GM19324 (cell line): ENCODE data around the gene TNIK.
"Not testable (repeated sequence)": the region's sequence is repeated elsewhere in the genome, so short reads cannot be mapped to it uniquely, and the experiment has no call there.

Experiments
- ATAC-seq: cut with Tn5 transposase; IDR thresholded peaks from one replicate; pipeline ENCODE4 v1.9.1; 2021; ENCODE audit warnings: mild to moderate bottlenecking, moderate library complexity; ENCODE audit not compliant: unreplicated experiment, low FRiP score

TNIK gene

DNA sequence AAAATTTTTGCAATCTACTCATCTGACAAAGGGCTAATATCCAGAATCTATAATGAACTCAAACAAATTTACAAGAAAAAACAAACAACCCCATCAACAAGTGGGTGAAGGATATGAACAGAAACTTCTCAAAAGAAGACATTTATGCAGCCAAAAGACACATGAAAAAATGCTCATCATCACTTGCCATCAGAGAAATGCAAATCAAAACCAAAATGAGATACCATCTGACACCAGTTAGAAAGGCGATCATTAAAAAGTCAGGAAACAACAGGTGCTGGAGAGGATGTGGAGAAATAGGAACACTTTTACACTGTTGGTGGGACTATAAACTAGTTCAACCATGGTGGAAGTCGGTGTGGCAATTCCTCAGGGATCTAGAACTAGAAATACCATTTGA lies 36.1 kb downstream of the TNIK start:
- ATAC-seq: not testable (repeated sequence)

GRCh38 chr3:171422855-171423254 lies 37.4 kb downstream of the TNIK start:
- not testable (repeated sequence) for ATAC-seq

- ATAC-seq: no peak
Observed at GRCh38 chr3:171420667-171421066, 39.5 kb downstream of the TNIK start.

GRCh38 chr3:171419457-171419856 lies 40.7 kb downstream of the TNIK start:
- no peak for ATAC-seq

DNA sequence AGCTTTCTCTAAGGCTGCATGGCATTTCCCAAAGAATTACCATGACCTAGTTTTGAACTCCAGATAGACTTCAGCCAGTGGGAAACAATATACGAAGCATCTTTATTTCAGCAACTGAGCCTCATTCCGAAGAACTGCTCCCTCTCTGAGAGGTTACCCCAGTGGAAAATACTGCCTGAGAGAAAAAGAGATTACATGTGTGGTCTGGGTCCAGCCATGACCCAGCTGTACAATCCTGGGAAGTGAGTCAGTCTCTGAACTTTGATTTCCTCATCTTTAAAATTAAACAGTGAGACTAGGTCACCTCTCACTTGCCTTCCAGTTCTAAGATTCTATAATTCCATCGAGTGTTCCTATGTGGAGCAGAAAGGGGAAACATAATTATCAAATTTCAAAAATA lies 42.4 kb downstream of the TNIK start:
- ATAC-seq: no peak

DNA sequence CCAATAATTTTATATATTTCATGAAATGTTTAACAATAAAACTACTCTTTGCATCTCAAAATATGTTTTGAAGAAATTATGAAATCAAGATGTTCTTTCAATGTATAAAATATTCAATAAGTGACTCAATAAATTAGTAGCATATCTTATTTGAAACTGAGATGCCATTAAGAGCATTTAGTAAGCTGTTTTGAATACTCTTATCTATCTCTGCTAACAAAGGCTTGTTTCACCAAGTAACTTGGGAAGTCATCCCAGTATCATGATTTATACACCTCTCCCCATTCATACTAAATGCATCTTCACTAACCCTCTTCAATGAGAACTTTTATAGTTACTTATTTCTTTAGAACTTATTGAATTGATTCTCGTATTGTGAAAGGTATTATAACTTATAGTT lies 43.1 kb downstream of the TNIK start:
- ATAC-seq: no peak

GRCh38 chr3:171416666-171417065 lies 43.5 kb downstream of the TNIK start:
- no peak for ATAC-seq

- ATAC-seq: no peak
Observed at GRCh38 chr3:171416061-171416460, 44.1 kb downstream of the TNIK start.

DNA sequence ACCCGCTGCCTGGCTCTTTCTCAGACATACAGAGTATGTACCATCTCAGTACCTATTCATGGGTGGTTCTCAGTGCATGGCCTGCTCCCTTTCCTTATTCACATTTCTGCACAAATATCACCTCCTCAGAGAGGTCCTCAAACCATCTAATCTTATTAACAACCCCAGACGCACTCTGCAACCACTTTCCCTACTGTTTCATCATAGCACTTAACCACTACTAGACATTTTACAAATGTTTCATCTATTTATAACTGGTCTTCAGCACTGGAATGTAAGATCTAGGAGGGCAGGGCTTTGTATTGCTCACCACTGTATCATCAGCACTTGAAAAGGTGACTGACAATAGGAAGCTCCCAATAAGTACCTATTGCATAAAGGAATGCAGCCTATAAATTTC lies 45.1 kb downstream of the TNIK start:
- ATAC-seq: no peak

GRCh38 chr3:171412473-171412872 lies 47.7 kb downstream of the TNIK start:
- no peak for ATAC-seq

- no peak for ATAC-seq
Observed at GRCh38 chr3:171412054-171412453, 48.2 kb downstream of the TNIK start.

GRCh38 chr3:171410186-171410585 lies 50.0 kb downstream of the TNIK start:
- ATAC-seq: no peak

- no peak for ATAC-seq
Observed at GRCh38 chr3:171407759-171408158, 52.4 kb downstream of the TNIK start.

- no peak for ATAC-seq
Observed at GRCh38 chr3:171404376-171404967, 55.7 kb downstream of the TNIK start.

DNA sequence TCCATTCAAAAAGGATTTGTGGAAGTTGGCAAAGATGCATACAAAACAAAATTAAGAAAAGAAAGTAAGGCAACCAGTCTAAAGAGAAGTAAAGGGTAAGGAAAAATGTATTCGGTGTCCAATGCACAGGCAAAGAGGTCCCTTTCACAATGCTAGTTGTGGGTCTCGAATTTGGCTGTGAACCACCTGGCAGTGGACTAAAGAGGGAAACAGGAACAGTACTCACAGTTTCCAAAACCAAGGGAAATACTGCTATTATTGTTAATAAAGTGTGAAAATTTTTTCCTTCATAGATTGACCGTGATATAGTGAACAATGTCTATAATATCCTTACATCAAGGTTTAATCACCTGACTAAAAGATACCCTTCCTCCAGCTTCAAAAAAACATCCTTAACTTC lies 57.9 kb downstream of the TNIK start:
- no peak for ATAC-seq

GRCh38 chr3:171401432-171401831 lies 58.8 kb downstream of the TNIK start:
- ATAC-seq: no peak

GRCh38 chr3:171399842-171400241 lies 60.4 kb downstream of the TNIK start:
- ATAC-seq: no peak

DNA sequence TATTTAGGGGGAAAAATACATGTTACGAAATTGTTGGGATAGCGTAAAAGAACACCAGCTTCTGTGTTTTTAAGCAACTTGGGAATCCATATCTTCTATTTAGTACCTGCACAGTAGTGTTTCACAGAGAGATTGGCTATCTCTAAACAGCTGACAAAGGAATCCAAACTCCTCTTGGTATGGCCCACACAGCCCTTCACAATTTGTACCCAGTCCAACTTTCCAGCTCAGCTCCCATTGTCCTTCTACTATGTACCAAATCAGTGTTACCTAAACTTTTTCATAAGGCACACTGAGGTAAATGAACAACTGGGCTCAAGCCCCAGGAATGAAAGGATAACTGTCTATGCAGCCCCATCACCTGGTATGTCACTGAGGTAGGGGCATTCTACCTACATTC lies 61.9 kb downstream of the TNIK start:
- no peak for ATAC-seq

- no peak for ATAC-seq
Observed at GRCh38 chr3:171397089-171397488, 63.1 kb downstream of the TNIK start.

DNA sequence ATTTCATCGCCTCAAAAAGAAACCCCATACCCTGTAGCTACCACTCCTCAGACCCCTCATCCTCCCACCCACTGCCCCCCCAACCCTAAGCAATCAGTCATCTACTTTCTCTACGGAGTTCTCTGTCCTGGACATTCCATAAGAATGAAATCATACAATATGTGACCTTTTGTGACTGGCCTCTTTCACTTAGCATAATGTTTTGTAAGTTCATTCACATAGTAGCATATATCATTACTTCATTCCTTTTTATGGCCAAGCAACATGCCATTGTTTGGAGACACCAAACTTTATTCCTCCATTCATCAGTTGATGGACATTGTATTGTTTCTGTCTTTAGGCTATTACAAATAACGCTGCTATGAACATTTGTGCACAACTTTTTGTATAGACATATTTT lies 64.2 kb downstream of the TNIK start:
- no peak for ATAC-seq

- no peak for ATAC-seq
Observed at GRCh38 chr3:171393032-171393744, 67.0 kb downstream of the TNIK start.

- ATAC-seq: no peak
Observed at GRCh38 chr3:171391432-171391831, 68.8 kb downstream of the TNIK start.
